Esophagus squamous epithelium (tissue), 4 donors: ENCODE results near the gene PPP2R2C.

Experiments
- POLR2A ChIP-seq, 4 donors: fragments of 450-650 bp; IDR thresholded peaks; one replicate each; pipeline ENCODE4 v1.6.1; 2017; ENCODE audit warnings: antibody characterized with exemption in 4 of 4, mild to moderate bottlenecking in 4 of 4, moderate library complexity in 3 of 4
- TF ChIP-seq, protein P1 (sequence below), 6 experiments: fragments of 450-650 bp in 4 of 6; fragments of 200-600 bp in 2 of 6; sonication (generic) in 2 of 6; IDR thresholded peaks; one replicate each; pipeline ENCODE4 v1.5.1; 2016 to 2019; ENCODE audit warnings: antibody characterized with exemption in 6 of 6, mild to moderate bottlenecking in 4 of 6, moderate library complexity in 4 of 6

DNA sequence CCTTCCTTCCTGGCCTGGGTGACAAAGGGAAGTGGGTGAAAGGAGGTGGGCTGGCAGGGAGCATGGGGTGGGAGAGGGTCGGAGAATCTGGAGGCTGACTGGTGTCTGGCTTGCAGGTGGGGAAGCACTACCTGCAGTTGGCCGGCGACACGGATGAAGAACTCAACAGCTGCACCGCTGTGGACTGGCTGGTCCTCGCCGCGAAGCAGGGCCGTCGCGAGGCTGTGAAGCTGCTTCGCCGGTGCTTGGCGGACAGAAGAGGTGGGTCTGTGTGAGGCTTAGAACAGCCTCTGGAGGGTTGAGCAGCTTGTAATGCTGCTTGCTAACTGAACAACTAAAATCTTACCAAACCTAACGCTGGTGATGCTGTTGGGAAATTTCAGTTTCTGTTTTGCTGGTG is 183.5 kb downstream of the PPP2R2C start:
- TF ChIP-seq, protein P1, sequence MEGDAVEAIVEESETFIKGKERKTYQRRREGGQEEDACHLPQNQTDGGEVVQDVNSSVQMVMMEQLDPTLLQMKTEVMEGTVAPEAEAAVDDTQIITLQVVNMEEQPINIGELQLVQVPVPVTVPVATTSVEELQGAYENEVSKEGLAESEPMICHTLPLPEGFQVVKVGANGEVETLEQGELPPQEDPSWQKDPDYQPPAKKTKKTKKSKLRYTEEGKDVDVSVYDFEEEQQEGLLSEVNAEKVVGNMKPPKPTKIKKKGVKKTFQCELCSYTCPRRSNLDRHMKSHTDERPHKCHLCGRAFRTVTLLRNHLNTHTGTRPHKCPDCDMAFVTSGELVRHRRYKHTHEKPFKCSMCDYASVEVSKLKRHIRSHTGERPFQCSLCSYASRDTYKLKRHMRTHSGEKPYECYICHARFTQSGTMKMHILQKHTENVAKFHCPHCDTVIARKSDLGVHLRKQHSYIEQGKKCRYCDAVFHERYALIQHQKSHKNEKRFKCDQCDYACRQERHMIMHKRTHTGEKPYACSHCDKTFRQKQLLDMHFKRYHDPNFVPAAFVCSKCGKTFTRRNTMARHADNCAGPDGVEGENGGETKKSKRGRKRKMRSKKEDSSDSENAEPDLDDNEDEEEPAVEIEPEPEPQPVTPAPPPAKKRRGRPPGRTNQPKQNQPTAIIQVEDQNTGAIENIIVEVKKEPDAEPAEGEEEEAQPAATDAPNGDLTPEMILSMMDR (IDR thresholded peaks at IDR 0.05) = no peak
- no peak for TF ChIP-seq POLR2A (IDR thresholded peaks at IDR 0.05)
